ENCODE results near the gene NOL4.

The NOL4 gene

GRCh38 chr18:34189656-34190435 is 34.9 kb downstream of the NOL4 start:
- no peak for DNase-seq (ENCODE audit: low read depth)
